Sigmoid colon (tissue), 7 donors: ENCODE data around the gene MUCL3. TPM values are rescaled to one million over a fixed set of nuclear protein-coding genes. Genes with fewer than 3 reads are reported as not detected.
"Not testable (repeated sequence)": the region's sequence is repeated elsewhere in the genome, so short reads cannot be mapped to it uniquely, and the experiment has no call there.

Source experiments
- DNase-seq: peaks from one replicate; pipeline ENCODE4 v3.0.0-alpha.2; 2019
- H3K27ac ChIP-seq, 4 donors: fragments of 200-600 bp; sonication (generic); one replicate each; pipeline ENCODE4 v1.5.1; 2016 to 2019; ENCODE audit warnings: mild to moderate bottlenecking in 1 of 4
- H3K27me3 ChIP-seq, 3 donors: fragments of 200-600 bp; sonication (generic); one replicate each; pipeline ENCODE4 v1.5.1; 2019; ENCODE audit warnings: mild to moderate bottlenecking in 1 of 3
- H3K36me3 ChIP-seq, 4 donors: fragments of 200-600 bp; sonication (generic); one replicate each; pipeline ENCODE4 v1.5.1; 2016 to 2019
- H3K4me1 ChIP-seq, 4 donors: fragments of 200-600 bp; sonication (generic); one replicate each; pipeline ENCODE4 v1.5.1; 2017 to 2019
- H3K4me3 ChIP-seq, 4 donors: fragments of 200-600 bp; sonication (generic); one replicate each; pipeline ENCODE4 v1.5.1; 2017 to 2019; ENCODE audit warnings: mild to moderate bottlenecking in 2 of 4, moderate library complexity in 1 of 4
- H3K9me3 ChIP-seq, 4 donors: fragments of 200-600 bp in 3 of 4; sonication (generic) in 3 of 4; one replicate each; pipeline versions ENCODE4 v1.5.1 to v1.6.1; 2013 to 2019
- EP300 ChIP-seq, 4 donors: sonication (generic); formaldehyde crosslinking; IDR thresholded peaks; one replicate each; pipeline ENCODE4 v1.6.1; 2017; ENCODE audit warnings: antibody characterized with exemption in 4 of 4
- POLR2A ChIP-seq, 2 donors: fragments of 450-650 bp; IDR thresholded peaks; one replicate each; pipeline ENCODE4 v1.6.1; 2016; ENCODE audit warnings: antibody characterized with exemption in 2 of 2, mild to moderate bottlenecking in 2 of 2, moderate library complexity in 2 of 2
- POLR2AphosphoS5 ChIP-seq, 4 donors: sonication (generic); formaldehyde crosslinking; IDR thresholded peaks; one replicate each; pipeline ENCODE4 v1.6.1; 2017; ENCODE audit warnings: antibody characterized with exemption in 4 of 4
- WGBS, 2 donors: extraction: QIAGEN DNeasy Blood & Tissue Kit; methylation state at CpG; one replicate each; pipeline ENCODE4 v1.1.7; 2013; 5-methylcytosine and 5-hydroxymethylcytosine counted together
- intact Hi-C: fragments of 100-400 bp; cut with DNase I; formaldehyde crosslinking; loops from one replicate; pipeline ENCODE4 v1.15.1; 2023
- polyA plus RNA-seq, 3 donors: library from polyadenylated mRNA; stranded (reverse); fragments of 200-250 nt; gene quantifications; one replicate each; pipeline ENCODE4 v1.2.3, GENCODE V29; 2013
- total RNA-seq, 4 donors: library from RNA; depleted of rRNA; stranded (reverse); fragments of >200 nt; gene quantifications; one replicate each; pipeline ENCODE4 v1.1.0, GENCODE V29; 2016
- TF ChIP-seq, protein P1 (sequence below), 4 experiments: fragments of 450-650 bp in 3 of 4; fragments of 200-600 bp in 1 of 4; IDR thresholded peaks; one replicate each; pipeline ENCODE4 v1.5.1; 2016 to 2019; ENCODE audit warnings: antibody characterized with exemption in 4 of 4, mild to moderate bottlenecking in 3 of 4, moderate library complexity in 2 of 4
- donor health status: healthy with polysubstance abuse.
- donor health status: Bipolar disorder and iron deficiency.
- donor health status: healthy.

MUCL3 gene
- total and polyA plus RNA-seq, 7 donors = under 0.01 TPM; not detected in 6

DNA sequence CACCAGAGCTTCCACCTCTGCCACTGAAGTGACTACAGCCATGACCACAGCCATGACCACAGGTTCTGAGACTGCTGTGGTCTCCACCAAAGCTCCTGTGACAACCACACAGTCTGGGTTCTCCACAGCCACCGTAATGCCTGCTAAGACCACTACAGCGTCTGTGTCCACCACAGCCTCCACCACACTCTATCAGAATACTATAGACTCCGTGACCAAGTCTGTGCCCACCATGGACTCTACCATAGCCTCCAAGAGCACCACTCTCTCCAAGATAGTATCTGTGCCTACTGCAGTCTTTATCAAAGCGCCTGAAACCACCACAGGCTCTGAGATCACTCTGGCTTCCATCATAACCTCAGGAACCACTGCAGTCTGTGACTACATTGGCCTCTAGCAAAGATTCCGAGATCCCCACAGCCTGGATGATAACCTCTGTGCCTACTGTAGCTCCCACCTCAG, 24.4 kb downstream of the MUCL3 start:
- Histone ChIP-seq H3K4me1 (no peaks in the 10 kb centered on the region), H3K27me3 (peaks cover 0 to 10% (median 0%) of the 10 kb centered on the region in 3 donors), H3K4me3 (no peak overlapping the region), H3K36me3 (no peaks in the 10 kb centered on the region), H3K27ac (no peak overlapping the region), H3K9me3 (no peaks in the 10 kb centered on the region)
- 72 to 79% methylated on average over 5 of the region's 5 CpGs for WGBS, 2 donors
- no peak for DNase-seq
- intact Hi-C loops = no loop called here
- TF ChIP-seq, protein P1, sequence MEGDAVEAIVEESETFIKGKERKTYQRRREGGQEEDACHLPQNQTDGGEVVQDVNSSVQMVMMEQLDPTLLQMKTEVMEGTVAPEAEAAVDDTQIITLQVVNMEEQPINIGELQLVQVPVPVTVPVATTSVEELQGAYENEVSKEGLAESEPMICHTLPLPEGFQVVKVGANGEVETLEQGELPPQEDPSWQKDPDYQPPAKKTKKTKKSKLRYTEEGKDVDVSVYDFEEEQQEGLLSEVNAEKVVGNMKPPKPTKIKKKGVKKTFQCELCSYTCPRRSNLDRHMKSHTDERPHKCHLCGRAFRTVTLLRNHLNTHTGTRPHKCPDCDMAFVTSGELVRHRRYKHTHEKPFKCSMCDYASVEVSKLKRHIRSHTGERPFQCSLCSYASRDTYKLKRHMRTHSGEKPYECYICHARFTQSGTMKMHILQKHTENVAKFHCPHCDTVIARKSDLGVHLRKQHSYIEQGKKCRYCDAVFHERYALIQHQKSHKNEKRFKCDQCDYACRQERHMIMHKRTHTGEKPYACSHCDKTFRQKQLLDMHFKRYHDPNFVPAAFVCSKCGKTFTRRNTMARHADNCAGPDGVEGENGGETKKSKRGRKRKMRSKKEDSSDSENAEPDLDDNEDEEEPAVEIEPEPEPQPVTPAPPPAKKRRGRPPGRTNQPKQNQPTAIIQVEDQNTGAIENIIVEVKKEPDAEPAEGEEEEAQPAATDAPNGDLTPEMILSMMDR (IDR thresholded peaks at IDR 0.05) = no peak
- no peak for TF ChIP-seq EP300 (IDR thresholded peaks at IDR 0.05)
- TF ChIP-seq POLR2AphosphoS5 (IDR thresholded peaks at IDR 0.05) = no peak
- no peak for TF ChIP-seq POLR2A (IDR thresholded peaks at IDR 0.05)

DNA sequence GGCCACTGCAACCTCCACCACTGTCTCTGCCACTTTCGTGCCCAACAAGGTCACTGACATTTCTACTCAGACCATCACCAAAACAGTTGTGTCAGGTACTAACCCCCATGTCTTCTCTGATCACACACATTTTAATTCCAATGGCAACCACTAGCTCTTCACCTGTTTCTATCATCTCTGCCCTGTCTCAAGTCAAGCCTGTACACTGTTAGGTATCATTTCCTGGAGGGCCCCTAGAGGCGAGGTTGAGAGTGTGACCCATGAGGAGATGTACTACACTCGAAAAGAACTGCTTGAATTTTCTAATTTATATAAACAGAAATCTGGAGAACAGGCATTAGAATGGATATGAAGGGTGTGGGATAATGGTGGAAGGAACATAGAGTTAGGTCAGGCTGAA, 25.4 kb downstream of the MUCL3 start:
- no peak for DNase-seq
- intact Hi-C loops = no loop called here
- Histone ChIP-seq H3K4me3 (no peak overlapping the region), H3K9me3 (no peaks in the 10 kb centered on the region), H3K27me3 (peaks cover 0 to 10% (median 0%) of the 10 kb centered on the region in 3 donors), H3K27ac (no peak overlapping the region), H3K4me1 (no peaks in the 10 kb centered on the region), H3K36me3 (no peaks in the 10 kb centered on the region)
- TF ChIP-seq POLR2AphosphoS5 (IDR thresholded peaks at IDR 0.05) = no peak
- TF ChIP-seq EP300 (IDR thresholded peaks at IDR 0.05) = no peak
- TF ChIP-seq POLR2A (IDR thresholded peaks at IDR 0.05) = no peak
- TF ChIP-seq, protein P1 (IDR thresholded peaks at IDR 0.05) = no peak
- WGBS, 2 donors = 57 to 63% methylated on average over 3 of the region's 3 CpGs

DNA sequence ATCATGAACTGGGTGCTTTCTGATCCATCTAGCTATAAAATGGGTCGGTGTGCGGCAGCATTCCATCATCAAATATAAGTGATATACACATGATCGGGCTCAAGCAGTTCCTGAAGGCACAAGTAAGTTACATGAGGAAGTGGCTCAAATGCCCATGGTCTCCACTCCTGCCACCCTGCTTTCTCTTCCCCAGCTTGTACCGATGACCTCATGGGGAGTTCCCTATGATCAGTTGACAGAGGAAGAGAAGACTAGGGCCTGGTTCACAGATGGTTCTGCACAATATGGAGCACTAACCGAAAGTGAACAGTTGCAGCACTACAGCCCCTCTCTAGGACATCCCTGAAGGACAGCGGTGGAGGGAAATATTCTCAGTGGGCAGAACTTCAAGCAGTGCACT, 28.4 kb downstream of the MUCL3 start:
- H3K27me3 ChIP-seq, H3K36me3 ChIP-seq, H3K4me3 ChIP-seq, H3K4me1 ChIP-seq, H3K9me3 ChIP-seq, H3K27ac ChIP-seq, intact Hi-C loops, DNase-seq: not testable (repeated sequence)
- WGBS, 2 donors = 91 to 93% methylated on average over 6 of the region's 6 CpGs

DNA sequence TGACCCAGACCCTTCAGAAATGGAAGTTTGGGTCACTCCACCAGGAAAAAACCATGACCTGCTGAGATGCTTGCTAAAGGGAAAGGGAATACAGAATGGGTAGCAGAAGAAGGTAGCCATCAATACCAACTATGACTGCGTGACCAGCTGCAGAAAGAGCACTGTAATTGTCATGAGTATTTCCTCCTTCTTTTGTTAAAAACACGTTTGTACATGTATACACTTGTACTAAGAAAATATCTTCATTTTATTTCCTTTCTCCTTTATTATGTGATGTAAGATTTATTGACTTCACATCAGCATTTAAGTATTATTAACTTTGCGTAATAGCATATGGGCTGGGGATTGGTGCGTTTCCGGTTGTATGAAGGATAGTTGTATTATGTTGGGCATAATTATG, 30.2 kb downstream of the MUCL3 start:
- DNase-seq = no peak
- WGBS, 2 donors = 75 to 89% methylated on average over 5 of the region's 5 CpGs
- Histone ChIP-seq H3K27me3 (peaks cover 0 to 8% (median 0%) of the 10 kb centered on the region in 3 donors), H3K4me1 (no peaks in the 10 kb centered on the region), H3K9me3 (no peaks in the 10 kb centered on the region), H3K36me3 (no peaks in the 10 kb centered on the region), H3K4me3 (no peak overlapping the region), H3K27ac (no peak overlapping the region)
- TF ChIP-seq EP300 (IDR thresholded peaks at IDR 0.05) = no peak
- no peak for TF ChIP-seq POLR2AphosphoS5 (IDR thresholded peaks at IDR 0.05)
- no peak for TF ChIP-seq POLR2A (IDR thresholded peaks at IDR 0.05)
- TF ChIP-seq, protein P1 (IDR thresholded peaks at IDR 0.05) = no peak
- intact Hi-C loops = no loop called here

DNA sequence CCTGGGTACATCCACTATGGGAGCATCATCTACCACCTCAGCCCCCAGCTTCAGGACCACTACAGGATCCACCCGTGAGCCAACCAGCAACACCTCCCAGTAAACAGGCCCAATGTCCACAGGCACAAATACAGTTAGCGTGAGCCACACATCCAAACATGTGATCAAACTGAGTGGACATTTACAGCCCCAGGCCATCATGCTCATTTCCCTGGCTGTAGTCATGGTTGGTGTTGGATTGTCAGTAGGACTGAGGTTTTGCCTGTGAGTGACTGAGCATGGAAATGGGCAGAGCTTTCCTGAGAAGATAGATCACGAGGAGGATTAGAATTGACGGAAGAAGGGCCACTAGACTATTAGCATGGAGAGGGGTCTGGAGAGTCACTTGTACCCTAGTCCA, 32.0 kb downstream of the MUCL3 start:
- DNase-seq = no peak
- Histone ChIP-seq H3K27ac (no peak overlapping the region), H3K4me1 (no peaks in the 10 kb centered on the region), H3K27me3 (peaks cover 0 to 8% (median 0%) of the 10 kb centered on the region in 3 donors), H3K9me3 (no peaks in the 10 kb centered on the region), H3K36me3 (no peaks in the 10 kb centered on the region), H3K4me3 (no peak overlapping the region)
- 94 to 96% methylated on average over 4 of the region's 4 CpGs for WGBS, 2 donors
- TF ChIP-seq, protein P1 (IDR thresholded peaks at IDR 0.05) = no peak
- TF ChIP-seq POLR2A (IDR thresholded peaks at IDR 0.05) (no peak), POLR2AphosphoS5 (IDR thresholded peaks at IDR 0.05) (no peak), EP300 (IDR thresholded peaks at IDR 0.05) (no peak)
- intact Hi-C loops = no loop called here
